Measurements from ENCODE around the gene CAMK2D.

The CAMK2D gene

DNA sequence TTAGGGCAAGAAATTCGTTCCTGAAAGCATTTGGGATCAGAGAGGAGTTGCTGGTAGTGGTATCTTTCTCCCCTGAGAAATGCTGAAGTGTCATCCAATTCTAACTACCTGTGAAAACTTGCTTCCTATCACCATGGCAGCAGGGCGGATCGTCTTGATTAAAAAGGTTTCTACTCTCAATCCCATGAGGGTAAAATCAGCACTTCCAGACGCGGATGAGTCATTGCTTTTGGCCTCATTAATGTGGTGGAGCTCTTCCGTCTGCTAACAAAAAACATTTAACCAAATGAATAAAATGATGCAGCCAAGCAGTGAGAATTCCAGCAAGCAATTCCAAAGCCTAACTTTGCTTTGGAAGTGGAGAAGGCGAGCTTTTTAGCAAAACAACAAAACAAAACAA, 325.6 kb downstream of the CAMK2D start:
- DNase-seq = no peak

DNA sequence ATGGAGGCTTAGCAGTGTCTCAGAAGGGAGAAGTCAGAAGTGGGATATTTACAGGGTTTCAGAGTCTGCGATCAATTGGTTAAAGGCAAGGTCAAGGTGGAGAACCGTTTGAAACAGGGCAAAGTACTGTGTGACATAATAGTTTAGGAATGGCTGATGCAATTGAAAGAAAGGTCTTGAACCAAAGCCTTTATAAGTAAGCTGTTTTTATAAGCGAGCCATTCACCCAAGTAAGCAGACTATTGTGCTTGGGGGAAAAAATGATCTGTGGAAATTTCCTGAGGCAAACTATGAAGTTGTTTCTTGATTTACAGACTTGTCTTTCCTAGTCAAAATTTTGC, 327.3 kb downstream of the CAMK2D start:
- DNase-seq = no peak

DNA sequence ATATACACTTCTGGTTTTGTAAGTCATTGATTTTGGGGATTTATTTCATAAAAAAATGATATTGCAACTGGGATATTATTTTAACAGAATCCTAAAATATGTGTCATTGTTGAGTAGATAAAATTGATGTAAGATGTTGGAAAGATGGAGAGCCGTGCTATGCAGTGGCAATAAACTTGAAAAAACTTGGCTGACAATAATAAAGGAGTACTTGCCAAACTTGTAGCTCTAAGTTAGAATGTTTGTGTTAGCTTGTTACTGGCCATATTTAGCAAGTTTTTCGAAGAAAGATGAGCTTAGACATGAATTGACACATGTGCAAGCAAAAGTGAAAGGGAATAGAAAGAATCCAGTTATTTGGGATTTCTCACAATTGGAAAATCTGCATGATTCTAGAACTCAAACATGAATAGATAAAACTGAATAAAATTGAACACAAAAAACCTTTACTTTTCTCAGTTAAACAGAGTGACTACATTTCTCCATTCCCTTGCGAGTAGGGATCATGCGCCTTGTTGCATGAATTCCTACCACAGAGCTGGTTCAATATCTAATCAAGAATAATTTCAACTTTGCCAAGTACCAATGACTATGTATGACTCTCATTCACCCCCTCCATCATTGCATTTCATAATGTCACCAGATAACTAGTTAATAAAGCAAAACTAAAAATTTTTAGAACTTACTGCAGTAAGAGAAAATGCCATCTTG, 327.8 kb downstream of the CAMK2D start:
- DNase-seq = no peak

DNA sequence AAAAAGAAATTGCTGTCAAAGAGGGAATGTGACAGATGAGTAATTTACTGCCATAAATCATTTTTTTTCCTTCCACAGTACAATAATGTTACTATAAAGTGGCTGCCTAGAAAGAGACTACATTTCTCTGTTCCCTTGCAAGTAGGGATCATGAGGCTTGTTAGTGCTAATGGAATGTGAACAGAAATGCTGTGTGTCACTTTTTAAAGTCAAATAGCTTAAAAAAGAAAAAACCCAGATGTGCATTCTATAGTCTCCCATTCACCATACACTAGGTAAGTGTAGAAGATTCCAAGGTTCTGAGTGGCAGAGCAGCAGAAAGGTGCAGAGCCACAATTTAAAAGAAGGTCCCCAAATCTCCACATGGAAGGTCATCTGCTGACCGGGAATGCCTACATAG, 328.4 kb downstream of the CAMK2D start:
- DNase-seq = no peak

DNA sequence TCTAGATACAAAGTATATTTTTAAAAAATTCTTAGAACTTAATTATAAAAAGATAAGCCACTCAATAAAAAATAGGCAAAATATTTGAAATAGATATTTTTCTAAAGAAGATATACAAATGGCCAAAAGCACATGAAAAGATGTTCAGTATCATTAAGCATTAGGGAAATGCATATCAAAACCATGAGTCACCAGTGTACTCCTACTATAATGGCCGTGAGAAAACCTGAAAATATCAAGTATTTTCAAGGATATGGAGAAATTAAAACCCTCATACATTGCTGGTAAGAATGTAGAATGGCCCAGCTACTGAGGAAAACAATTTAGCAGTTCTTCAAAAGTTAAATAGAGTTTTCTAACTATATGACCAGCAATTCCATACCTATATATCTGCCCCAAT, 337.9 kb downstream of the CAMK2D start:
- DNase-seq = no peak

DNA sequence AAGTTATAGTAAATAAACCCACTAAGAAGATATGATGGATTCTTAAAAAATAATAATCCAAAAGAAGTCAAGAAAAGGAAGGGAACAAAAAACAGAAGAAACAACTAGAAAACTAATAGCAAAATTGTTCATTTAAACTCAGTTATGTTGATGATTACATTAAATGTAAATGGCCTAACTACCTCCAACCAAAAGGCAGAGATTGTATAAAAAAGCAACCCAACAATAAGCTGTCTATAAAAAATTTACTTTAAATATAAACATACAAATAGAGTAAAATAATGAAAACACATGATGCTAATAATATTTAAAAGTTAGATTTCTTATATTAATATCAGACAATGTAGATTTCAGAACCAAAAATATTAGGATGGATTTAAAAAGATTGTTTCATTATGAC, 340.6 kb downstream of the CAMK2D start:
- DNase-seq = no peak

DNA sequence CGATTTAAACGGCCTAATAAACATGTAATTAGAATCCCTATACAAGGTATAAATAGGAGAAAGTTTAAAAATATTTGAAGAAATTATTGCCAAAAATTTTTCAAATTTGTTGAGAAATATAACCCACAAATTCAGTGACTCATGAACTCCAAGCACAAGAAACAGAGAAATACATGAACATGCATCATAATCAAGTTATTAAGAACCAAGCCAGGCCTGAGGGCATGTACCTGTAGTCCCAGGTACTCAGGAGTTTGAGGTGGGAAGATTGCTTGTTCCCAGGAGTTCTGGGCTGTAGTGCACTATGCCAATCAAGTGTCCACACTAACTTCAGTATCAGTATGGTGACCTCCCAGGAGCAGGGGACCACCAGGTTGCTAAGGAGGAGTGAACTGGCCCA, 341.9 kb downstream of the CAMK2D start:
- DNase-seq = no peak

DNA sequence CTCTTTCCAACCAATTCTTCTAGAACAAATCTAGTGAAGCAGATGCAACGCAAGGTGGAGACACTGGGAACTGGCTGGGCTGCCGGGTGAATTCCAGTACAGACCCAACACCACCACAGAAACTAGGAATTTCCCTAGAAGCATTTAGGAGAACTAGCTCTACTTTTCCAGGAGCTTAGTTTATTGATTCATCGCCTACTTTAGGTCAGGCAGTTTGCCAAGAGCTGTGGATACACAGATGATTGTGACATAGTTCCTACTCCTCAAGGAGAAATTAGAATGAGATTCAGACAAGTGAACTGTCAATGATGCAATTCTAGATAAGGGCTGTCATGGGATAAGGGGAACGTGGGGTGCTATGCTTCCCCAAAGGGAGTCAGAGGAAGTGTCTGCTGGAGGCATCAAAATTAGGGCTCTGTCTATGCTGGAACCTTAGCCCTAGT, 350.0 kb downstream of the CAMK2D start:
- no peak for DNase-seq

DNA sequence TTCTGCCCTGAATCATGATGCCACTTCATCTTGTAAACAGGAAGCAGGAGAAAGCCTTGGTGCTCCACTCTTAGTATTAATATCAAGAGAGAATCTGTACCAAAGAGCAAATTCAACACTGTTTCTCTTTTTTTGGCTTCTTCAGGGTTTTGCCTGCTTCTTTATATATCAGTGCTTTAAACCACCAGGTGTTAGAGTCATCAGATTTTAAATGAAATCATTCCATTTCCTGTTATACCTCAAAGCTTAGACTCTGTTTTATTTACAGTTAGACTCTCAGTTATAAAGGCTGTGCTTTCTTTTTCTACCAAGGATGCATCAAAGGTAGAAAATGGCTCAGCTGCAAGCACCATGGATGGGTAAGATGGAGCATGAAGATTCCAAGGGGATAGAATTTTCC, 350.9 kb downstream of the CAMK2D start:
- DNase-seq = no peak

DNA sequence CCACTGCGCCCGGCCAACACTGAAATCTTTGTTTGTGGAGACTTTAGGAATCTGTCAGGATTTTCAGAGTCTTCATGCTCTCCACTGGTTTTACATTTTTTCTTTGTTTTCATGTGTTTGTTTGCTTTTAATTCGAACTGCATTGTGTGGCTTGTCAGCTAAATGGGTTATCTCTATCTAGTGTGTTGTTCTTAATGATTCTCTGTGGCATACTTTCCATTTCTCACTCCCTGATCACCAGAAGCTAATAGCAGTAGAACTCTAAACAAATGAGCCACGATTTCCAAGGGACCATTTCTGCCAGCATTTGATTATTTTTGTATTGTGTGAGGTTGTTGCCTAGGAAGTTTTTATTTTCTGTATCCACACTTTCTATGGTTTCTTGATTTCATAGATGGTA, 352.4 kb downstream of the CAMK2D start:
- no peak for DNase-seq

DNA sequence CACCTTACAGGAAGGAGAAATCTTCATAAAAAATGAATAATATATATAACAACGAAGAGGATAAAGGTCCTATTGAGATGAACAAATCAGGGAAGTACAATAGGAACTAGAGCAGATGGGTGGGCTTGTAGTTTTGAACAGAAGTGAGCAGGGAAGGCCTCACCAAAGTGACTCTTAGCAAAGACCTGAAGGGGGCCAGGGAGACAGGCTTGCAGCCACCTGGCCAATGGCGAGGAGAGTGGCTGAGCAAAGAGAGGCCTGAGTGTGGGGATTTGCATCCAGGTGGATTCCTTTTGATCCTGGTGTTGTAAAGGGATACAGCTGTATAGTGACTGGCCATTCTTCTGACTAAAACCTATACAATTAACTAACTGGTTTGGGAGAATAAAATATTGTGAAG, 354.1 kb downstream of the CAMK2D start:
- no peak for DNase-seq

DNA sequence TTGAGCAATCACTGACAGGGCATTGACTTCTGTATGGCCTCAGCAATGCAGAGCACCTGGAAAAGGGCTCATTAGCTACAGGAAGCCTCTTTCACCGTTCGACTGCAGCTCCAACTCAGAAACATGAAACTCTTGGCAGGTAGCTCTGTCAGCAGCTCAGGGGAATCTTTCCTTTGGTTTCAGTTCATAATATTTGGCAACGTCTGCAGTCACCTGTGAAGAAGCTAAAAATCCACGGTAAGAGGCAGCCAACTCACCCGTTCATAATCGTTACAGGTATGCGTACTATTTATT, 354.9 kb downstream of the CAMK2D start:
- DNase-seq = no peak

DNA sequence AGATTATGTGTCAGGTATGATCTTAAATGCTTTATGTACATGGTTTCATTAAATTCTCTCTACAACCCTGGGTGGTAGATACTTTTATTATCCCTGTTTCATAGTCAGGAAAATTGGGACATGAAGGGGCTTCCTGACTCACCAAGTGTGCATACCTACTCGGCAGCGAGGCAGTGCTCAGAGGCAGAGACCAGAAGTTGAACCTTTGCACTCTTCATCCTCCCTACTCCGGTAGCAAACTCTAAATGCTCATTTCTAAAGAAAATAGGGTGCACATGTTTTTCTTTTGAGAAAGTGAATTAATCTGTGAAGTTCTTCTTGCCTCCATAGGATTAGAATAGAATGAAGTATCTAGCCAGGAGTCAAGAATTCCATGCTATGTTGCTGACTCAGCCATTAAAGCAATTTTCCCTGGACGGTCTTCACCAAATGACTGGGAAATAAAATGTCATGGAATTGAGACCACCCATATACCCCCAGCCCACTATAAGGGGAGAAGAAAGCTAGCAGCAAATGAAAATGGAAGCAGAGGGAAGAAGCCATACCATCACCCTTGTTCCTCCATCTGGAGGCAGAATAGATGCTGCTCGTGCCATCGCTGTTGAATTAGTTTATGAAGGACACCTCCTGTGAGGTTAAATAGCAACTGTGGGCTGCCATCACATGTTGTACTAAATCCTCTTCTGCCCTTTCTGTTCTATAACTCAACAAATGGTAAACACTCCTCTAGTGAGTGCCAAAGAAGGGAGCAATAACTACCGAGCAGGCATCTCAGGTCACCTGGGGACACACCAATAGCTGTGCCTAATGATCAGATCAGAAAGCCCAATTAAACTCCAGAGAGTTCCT, 355.4 kb downstream of the CAMK2D start:
- no peak for DNase-seq

DNA sequence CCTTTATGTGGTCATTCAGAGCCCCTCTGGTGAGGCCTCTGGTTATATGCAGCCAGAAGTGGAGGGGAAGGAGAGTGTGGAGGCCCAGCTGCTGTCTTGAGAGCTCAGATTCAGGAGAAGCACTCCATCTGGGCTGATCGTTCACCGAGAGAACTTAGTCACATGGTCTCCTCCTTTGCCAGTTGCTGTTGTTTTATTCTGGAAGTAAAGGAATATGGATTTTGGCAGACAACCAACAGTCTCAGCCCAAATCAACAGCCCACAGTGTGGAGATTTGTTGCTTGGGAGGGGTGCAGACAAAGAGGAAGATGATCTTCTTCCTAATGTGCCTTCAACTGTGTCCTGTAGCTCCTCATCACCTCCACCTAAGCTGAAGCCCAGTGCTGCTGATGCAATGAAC, 356.7 kb downstream of the CAMK2D start:
- DNase-seq = no peak

DNA sequence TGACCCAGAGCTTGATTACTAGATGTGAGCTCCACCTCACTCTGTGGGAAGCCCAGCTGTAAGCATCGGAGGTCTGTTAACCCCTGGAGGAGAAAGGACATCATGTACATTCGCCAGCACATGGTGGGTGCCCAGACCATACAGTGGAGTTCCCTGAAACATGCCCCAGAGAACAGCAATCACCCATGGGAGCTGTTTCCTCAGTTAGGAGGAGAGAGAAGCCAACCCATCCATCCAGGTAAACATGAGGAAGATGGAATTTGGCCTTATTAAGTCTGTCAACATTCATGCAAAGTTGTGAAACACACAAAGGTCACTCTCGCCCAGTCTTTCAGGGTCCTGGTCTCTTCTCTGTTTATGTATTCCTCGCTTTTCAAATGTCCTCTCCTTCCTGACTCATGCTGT, 357.4 kb downstream of the CAMK2D start:
- DNase-seq = no peak

Data from right kidney (tissue), 1 donor.